Measurements from ENCODE around the gene IL36B. TPM values are rescaled to one million over a fixed set of nuclear protein-coding genes. Genes with fewer than 3 reads are reported as not detected.

Gene IL36B
- total RNA-seq, 2 donors from 2014 or later = not detected

GRCh38 chr2:113009622-113010021 is 43.0 kb downstream of the IL36B start:
- DNase-seq (no peak), ATAC-seq (no peak)
- Mint-ChIP-seq H3K4me3 (no peak overlapping the region), H3K36me3 (ENCODE audit: low read depth) (peaks cover 7% of the 10 kb centered on the region), H3K27me3 (no peaks in the 10 kb centered on the region), H3K4me1 (no peaks in the 10 kb centered on the region), H3K27ac (no peak overlapping the region)
- H3K9me3 ChIP-seq (ENCODE audit: control insufficient read depth, low read length, poor library complexity, severe bottlenecking) = no peaks in the 10 kb centered on the region

- no peak for ATAC-seq
- no peaks in the 10 kb centered on the region for H3K9me3 ChIP-seq (ENCODE audit: control insufficient read depth, low read length, poor library complexity, severe bottlenecking)
- H3K36me3 Mint-ChIP-seq (ENCODE audit: low read depth) = peaks cover 4% of the 10 kb centered on the region
- DNase-seq = no peak
- no peak overlapping the region for H3K4me3 Mint-ChIP-seq
- no peaks in the 10 kb centered on the region for H3K4me1 Mint-ChIP-seq
- H3K27ac Mint-ChIP-seq = no peak overlapping the region
- no peaks in the 10 kb centered on the region for H3K27me3 Mint-ChIP-seq
These were observed 45.4 kb downstream of the IL36B start for GRCh38 chr2:113007250-113007649.

GRCh38 chr2:113005030-113005509 is 47.6 kb downstream of the IL36B start, which contains the start of gene IL36A:
TSS of gene IL36A (plus strand) at chr2:113005459. CDS start at chr2:113005872, 413 bp downstream.
- peaks cover 5% of the 10 kb centered on the region for H3K9me3 ChIP-seq (ENCODE audit: control insufficient read depth, low read length, poor library complexity, severe bottlenecking)
- ATAC-seq = no peak
- Mint-ChIP-seq H3K4me1 (no peaks in the 10 kb centered on the region), H3K4me3 (no peak within 1 kb of the TSS), H3K36me3 (ENCODE audit: low read depth) (peaks cover 6% of the 10 kb centered on the region), H3K27ac (no peak within 1 kb of the TSS), H3K27me3 (no peaks in the 10 kb centered on the region)
- no peak for DNase-seq

GRCh38 chr2:113002677-113003076 is 50.0 kb downstream of the IL36B start:
- H3K9me3 ChIP-seq (ENCODE audit: control insufficient read depth, low read length, poor library complexity, severe bottlenecking) = peaks cover 5% of the 10 kb centered on the region
- H3K4me1 Mint-ChIP-seq = no peaks in the 10 kb centered on the region
- ATAC-seq (no peak), DNase-seq (no peak)
- H3K4me3 Mint-ChIP-seq = no peak overlapping the region
- no peak overlapping the region for H3K27ac Mint-ChIP-seq
- H3K36me3 Mint-ChIP-seq (ENCODE audit: low read depth) = peaks cover 6% of the 10 kb centered on the region
- H3K27me3 Mint-ChIP-seq = no peaks in the 10 kb centered on the region

GRCh38 chr2:113000436-113000835 is 52.2 kb downstream of the IL36B start:
- Mint-ChIP-seq H3K27ac (no peak overlapping the region), H3K36me3 (ENCODE audit: low read depth) (peaks cover 2% of the 10 kb centered on the region), H3K27me3 (no peaks in the 10 kb centered on the region), H3K4me3 (no peak overlapping the region), H3K4me1 (peaks cover 13% of the 10 kb centered on the region)
- peaks cover 5% of the 10 kb centered on the region for H3K9me3 ChIP-seq (ENCODE audit: control insufficient read depth, low read length, poor library complexity, severe bottlenecking)
- DNase-seq = no peak
- no peak for ATAC-seq

GRCh38 chr2:112997151-112997550 is 55.5 kb downstream of the IL36B start:
- H3K27me3 Mint-ChIP-seq = no peaks in the 10 kb centered on the region
- peaks cover 2% of the 10 kb centered on the region for H3K36me3 Mint-ChIP-seq (ENCODE audit: low read depth)
- DNase-seq = no peak
- H3K4me1 Mint-ChIP-seq = peaks cover 17% of the 10 kb centered on the region
- no peak for ATAC-seq
- H3K27ac Mint-ChIP-seq = peak overlapping the region; percentile 92
- H3K4me3 Mint-ChIP-seq = no peak overlapping the region
- peaks cover 5% of the 10 kb centered on the region for H3K9me3 ChIP-seq (ENCODE audit: control insufficient read depth, low read length, poor library complexity, severe bottlenecking)

- H3K4me3 Mint-ChIP-seq = peak overlapping the region; percentile 71
- peaks cover 7% of the 10 kb centered on the region for H3K9me3 ChIP-seq (ENCODE audit: control insufficient read depth, low read length, poor library complexity, severe bottlenecking)
- ATAC-seq (peak; percentile 99), DNase-seq (peak; percentile 28 to 61 (median 59))
- peaks cover 2% of the 10 kb centered on the region for H3K36me3 Mint-ChIP-seq (ENCODE audit: low read depth)
- H3K27me3 Mint-ChIP-seq = no peaks in the 10 kb centered on the region
- peak overlapping the region; percentile 92 for H3K27ac Mint-ChIP-seq
- H3K4me1 Mint-ChIP-seq = peaks cover 17% of the 10 kb centered on the region
These were observed 56.0 kb downstream of the IL36B start for GRCh38 chr2:112996635-112997034.

- Mint-ChIP-seq H3K27me3 (no peaks in the 10 kb centered on the region), H3K36me3 (ENCODE audit: low read depth) (no peaks in the 10 kb centered on the region), H3K27ac (peak overlapping the region; percentile 92), H3K4me3 (peak overlapping the region; percentile 74), H3K4me1 (peaks cover 17% of the 10 kb centered on the region)
- no peak for ATAC-seq
- DNase-seq = no peak
- H3K9me3 ChIP-seq (ENCODE audit: control insufficient read depth, low read length, poor library complexity, severe bottlenecking) = peaks cover 2% of the 10 kb centered on the region
These were observed 57.2 kb downstream of the IL36B start for GRCh38 chr2:112995346-112995920.

GRCh38 chr2:112994648-112995047 is 58.0 kb downstream of the IL36B start:
- no peak for DNase-seq
- H3K4me3 Mint-ChIP-seq = no peak overlapping the region
- peak overlapping the region; percentile 92 for H3K27ac Mint-ChIP-seq
- peaks cover 17% of the 10 kb centered on the region for H3K4me1 Mint-ChIP-seq
- ATAC-seq = no peak
- no peaks in the 10 kb centered on the region for H3K27me3 Mint-ChIP-seq
- peaks cover 4% of the 10 kb centered on the region for H3K9me3 ChIP-seq (ENCODE audit: control insufficient read depth, low read length, poor library complexity, severe bottlenecking)
- no peaks in the 10 kb centered on the region for H3K36me3 Mint-ChIP-seq (ENCODE audit: low read depth)

GRCh38 chr2:112993831-112994230 is 58.8 kb downstream of the IL36B start:
- H3K9me3 ChIP-seq (ENCODE audit: control insufficient read depth, low read length, poor library complexity, severe bottlenecking) = peaks cover 11% of the 10 kb centered on the region
- ATAC-seq = no peak
- Mint-ChIP-seq H3K27ac (no peak overlapping the region), H3K27me3 (no peaks in the 10 kb centered on the region), H3K4me3 (no peak overlapping the region), H3K36me3 (ENCODE audit: low read depth) (no peaks in the 10 kb centered on the region), H3K4me1 (peaks cover 17% of the 10 kb centered on the region)
- DNase-seq = no peak

- H3K9me3 ChIP-seq (ENCODE audit: control insufficient read depth, low read length, poor library complexity, severe bottlenecking) = peaks cover 11% of the 10 kb centered on the region
- no peak overlapping the region for H3K27ac Mint-ChIP-seq
- no peak overlapping the region for H3K4me3 Mint-ChIP-seq
- peaks cover 9% of the 10 kb centered on the region for H3K4me1 Mint-ChIP-seq
- DNase-seq (no peak), ATAC-seq (no peak)
- H3K36me3 Mint-ChIP-seq (ENCODE audit: low read depth) = no peaks in the 10 kb centered on the region
- H3K27me3 Mint-ChIP-seq = no peaks in the 10 kb centered on the region
These were observed 63.1 kb downstream of the IL36B start for GRCh38 chr2:112989611-112990010.

GRCh38 chr2:112985090-112985489 is 67.6 kb downstream of the IL36B start:
- Mint-ChIP-seq H3K36me3 (ENCODE audit: low read depth) (no peaks in the 10 kb centered on the region), H3K27me3 (no peaks in the 10 kb centered on the region), H3K4me1 (peaks cover 15% of the 10 kb centered on the region), H3K4me3 (no peak overlapping the region), H3K27ac (peak overlapping the region; percentile 30)
- peaks cover 9% of the 10 kb centered on the region for H3K9me3 ChIP-seq (ENCODE audit: control insufficient read depth, low read length, poor library complexity, severe bottlenecking)
- ATAC-seq (peak; percentile 77), DNase-seq (no peak)

GRCh38 chr2:112980537-112980936 is 72.1 kb downstream of the IL36B start:
- H3K27ac Mint-ChIP-seq = peak overlapping the region; percentile 19
- no peaks in the 10 kb centered on the region for H3K36me3 Mint-ChIP-seq (ENCODE audit: low read depth)
- no peak for ATAC-seq
- H3K4me1 Mint-ChIP-seq = peaks cover 16% of the 10 kb centered on the region
- DNase-seq = no peak
- no peak overlapping the region for H3K4me3 Mint-ChIP-seq
- no peaks in the 10 kb centered on the region for H3K9me3 ChIP-seq (ENCODE audit: control insufficient read depth, low read length, poor library complexity, severe bottlenecking)
- H3K27me3 Mint-ChIP-seq = peaks cover 9% of the 10 kb centered on the region

- H3K9me3 ChIP-seq (ENCODE audit: control insufficient read depth, low read length, poor library complexity, severe bottlenecking) = no peaks in the 10 kb centered on the region
- ATAC-seq (no peak), DNase-seq (no peak)
- Mint-ChIP-seq H3K4me3 (no peak overlapping the region), H3K4me1 (peaks cover 10% of the 10 kb centered on the region), H3K36me3 (ENCODE audit: low read depth) (no peaks in the 10 kb centered on the region), H3K27me3 (peaks cover 12% of the 10 kb centered on the region), H3K27ac (peak overlapping the region; percentile 19)
These were observed 72.9 kb downstream of the IL36B start for GRCh38 chr2:112979731-112980130.

Measured in T-helper 17 cell (primary cell).